GM21360 (cell line): Measurements from ENCODE around the gene CD320.
"Not testable (repeated sequence)": the region's sequence is repeated elsewhere in the genome, so short reads cannot be mapped to it uniquely, and the experiment has no call there.

Experiments
- ATAC-seq: cut with Tn5 transposase; IDR thresholded peaks from one replicate; pipeline ENCODE4 v1.9.1; 2021; ENCODE audit warnings: mild to moderate bottlenecking, moderate library complexity; ENCODE audit not compliant: unreplicated experiment

Gene CD320

DNA sequence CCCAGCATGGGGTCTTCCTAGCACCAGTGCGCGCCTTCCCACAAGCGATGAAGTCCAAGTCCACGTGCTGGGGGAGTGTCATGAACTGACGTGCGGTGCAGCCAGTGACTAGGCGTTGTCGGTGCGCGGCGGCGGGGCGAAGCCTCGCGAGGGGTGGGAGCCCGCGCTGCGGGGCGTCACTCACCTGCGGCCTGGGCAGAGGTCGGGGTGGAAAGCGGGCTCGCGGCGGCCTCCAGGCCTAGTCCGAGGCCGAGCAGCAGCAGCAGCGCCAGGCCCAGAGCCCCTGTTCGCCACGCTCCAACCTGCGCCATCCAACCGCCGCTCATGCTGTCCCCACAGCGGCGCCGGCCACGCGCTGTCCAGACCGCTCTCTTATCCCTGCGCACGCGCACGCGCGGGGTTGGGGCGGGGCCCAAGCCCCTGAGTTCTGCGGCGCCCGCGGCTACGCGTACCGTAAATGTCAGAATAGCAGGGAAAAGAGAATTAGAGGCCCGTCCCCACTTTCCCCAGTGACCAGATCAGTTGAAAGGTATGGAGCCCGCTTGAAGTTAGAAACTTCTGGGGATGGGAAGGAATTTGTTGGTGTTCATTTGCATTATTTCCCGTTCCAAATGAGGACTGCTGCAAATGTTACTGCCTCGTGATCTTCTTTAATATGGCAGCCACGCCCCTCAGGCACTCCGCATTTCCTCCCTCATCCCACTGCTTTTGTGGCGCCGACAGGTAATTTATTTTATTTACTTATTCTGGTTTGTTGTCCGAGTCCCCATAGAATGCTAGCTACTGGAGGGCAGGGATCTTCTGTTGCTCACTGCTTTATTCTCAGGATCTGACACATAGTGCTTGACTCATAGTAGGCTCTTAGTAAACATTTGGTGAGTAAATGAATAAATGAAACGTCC, at the start of gene CD320:
CD320 (minus strand) TSS at position 394 of the 902 bp plus-strand sequence; CDS start at position 326, 68 bp downstream.
- peak; percentile 66 for ATAC-seq

DNA sequence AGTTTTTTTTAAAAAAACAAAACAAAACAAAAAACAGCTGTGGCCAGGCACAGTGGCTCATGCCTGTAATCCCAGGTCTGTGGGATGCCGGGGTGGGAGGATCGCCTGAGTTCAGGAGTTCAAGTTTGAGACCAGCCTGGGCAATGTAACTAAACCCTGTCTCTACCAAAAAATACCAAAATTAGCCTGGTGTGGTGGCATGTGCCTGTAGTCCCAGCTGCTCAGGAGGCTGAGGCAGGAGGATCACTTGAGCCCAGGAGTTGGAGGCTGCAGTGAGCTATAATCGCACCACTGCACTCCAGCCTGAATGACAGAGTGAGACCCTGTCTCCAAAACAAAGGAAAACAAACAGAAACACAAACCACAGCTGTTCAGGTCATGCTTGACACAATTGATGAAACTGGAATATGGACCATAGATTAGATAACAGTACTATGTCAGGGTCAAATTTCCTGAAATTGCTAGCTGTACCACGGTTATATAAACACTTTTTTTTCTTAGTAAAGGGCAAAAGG, 48.9 kb upstream of the CD320 start:
- no peak for ATAC-seq

DNA sequence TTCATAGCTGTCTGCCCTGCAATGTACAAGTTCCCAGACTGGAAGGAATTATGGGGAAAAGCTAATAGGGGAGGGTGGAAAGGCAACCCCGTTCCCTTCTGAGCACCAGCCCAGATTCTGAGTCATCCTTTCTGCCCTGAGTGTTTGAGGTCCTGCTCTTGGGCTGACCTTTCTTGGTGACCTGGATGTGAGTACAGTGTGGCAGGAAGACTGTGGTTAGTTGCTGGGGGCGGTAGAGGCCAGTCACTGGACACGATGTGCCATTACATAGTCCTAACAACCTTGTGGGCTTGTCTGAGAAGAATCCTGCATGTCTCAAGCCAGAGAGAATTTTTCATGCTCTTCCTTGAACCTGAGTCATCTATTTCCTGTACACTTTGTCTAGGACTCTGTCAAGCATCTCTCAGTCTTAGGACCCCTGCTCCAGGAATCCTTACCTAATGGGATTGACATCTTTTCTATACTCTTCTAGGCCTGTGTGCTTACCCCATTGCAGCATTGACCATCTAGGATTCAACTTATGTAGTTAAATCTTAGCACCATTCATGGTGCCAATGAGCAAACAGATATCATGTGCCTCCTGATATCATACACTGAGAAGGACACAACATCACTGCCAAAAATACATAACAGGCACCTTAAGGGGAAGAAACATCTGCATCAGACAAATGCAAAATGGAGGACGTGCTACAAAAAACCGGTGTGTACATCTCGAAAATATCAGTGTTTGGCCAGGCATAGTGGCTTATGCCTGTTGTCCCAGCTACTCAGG, 47.7 kb upstream of the CD320 start:
- ATAC-seq = no peak

DNA sequence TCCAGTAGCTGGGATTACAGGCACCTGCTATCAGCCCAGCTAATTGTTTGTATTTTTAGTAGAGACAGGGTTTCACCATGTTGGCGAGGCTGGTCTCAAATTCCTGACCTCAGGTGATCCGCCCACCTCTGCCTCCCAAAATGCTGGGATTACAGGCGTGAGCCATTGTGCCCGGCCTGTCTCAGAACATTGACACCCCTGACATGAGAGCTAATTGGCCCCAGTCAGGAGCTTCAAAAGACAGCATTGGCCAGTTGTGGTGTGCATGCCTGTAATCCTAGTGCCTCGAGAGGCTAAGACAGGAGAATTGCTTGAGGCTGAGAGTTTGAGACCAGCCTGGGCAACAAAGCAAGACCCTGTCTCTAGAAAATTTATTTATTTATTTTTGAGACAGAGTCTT, 44.7 kb upstream of the CD320 start:
- ATAC-seq = not testable (repeated sequence)

DNA sequence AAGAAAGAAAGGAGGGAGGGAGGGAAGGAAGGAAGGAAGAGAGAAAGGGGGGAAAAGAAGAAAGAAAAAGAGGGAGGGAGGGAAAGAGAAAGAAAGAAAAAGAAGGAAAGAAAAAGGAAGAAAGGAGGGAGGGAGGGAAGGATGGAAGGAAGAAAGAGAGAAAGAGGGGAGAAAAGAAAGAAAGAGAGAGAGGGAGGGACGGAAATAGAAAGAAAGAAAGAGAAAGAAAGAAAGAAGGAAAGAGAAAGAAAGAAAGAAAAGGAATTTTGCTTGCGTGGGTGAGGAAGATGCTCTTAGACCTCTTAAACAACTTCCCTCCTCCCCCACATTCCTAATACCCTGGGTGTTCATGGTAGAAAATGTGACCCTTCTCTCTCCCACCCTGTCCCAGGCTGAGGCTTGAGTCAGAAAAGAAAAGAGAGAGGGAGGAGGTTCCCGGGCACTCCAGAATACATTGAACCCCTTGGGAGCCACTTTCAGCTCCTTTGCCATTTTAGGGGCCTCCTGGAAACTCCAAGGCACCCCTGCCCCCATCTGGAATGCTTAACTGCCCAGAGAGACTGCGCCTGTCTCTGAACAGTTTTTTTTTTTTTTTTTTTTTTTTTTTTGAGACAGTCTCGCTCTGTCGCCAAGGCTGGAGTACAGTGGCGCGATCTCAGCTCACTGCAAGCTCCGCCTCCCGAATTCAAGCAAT, 44.1 kb upstream of the CD320 start:
- ATAC-seq = no peak

DNA sequence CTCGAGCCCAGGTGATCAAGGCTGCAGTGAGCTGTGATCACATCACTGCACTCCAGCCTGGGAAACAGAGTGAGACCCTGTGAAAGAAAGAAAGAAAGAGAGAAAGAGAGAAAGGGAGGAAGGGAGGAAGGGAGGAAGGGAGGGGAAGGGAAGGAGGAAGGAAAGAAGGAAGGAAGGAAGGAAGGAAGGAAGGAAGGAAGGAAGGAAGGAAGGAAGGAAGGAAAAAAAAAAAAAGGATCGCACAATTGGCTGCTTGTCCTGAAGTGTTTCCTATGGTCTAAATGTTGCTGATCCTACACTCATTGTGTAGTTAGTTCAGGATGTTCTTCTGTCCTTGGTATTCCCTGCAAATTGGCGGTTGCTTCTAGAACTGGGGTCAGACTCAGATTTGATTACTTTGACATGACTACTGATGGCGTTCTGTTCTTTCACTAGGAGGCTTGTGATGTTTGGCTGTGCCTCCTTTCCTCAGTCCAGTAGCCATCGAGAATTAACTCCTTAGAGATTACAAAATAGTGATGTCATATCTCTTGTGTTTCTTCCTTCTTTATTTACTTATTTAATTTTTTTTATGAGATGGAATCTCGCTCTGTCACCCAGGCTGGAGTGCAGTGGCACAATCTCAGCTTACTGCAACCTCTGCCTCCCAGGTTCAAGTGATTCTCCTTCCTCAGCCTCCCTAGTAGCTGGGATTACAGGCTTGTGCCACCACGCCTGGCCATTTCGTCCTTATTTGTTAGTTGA, 41.6 kb upstream of the CD320 start:
- not testable (repeated sequence) for ATAC-seq

DNA sequence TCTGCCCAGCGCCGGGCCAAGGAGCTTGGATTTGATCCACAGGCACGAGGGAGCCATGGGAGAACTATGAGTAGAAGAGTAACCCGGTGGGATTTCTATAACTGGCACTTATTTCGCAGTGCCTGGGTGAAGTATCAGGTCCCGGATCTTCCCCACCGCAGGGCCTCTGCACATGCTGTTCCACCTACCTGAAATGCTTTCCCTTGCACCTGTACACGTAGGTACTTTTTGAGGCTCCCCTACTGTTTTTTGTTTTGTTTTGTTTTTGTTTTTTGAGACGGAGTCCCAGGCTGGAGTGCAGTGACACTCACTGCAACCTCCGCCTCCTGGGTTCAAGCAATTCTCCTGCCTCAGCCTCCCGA, 35.3 kb upstream of the CD320 start:
- no peak for ATAC-seq

DNA sequence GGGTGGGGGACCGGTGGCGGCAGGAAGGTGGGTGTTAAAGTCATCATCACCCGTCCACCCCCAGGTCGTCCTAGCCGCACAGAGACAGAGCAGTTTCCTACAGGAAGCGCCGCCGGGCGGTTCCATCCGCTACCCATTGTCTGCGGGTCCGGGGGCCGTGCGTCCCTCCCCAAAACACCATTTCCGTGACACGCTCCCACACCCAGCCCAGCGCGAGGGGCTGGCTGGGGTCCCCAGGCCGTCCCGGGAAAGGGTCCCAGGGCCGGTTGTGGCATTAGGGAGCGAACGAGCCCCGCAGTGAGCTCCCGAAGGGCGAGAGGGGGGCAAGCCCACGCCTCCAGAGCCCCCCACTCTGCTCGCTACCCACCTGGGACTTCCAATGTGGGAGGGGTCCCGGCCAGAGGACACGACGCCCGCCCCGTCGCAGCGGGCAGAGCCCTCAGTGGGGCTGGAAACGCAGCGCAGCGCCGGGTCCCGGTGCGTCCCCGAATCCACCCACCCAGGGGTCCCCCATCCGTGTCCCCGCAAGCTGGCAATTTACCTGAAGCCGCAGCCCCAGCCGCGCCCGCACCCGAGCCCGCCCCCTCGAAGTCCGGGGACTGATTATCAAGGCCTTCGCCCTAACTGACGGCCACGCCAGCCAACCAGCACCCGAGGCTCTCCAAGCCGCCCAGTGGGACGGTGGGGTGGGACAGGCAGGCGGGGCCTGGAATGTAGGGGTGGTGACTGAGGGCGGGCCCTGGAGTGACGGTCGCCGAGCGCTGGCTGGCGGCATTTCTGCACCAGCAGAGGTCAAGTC, 34.7 kb upstream of the CD320 start, which contains the start of gene KANK3:
KANK3 (minus strand) TSS at position 579 of the 799 bp plus-strand sequence. CDS start 5,434 bp downstream, outside the sequence.
- peak; percentile 89 for ATAC-seq

DNA sequence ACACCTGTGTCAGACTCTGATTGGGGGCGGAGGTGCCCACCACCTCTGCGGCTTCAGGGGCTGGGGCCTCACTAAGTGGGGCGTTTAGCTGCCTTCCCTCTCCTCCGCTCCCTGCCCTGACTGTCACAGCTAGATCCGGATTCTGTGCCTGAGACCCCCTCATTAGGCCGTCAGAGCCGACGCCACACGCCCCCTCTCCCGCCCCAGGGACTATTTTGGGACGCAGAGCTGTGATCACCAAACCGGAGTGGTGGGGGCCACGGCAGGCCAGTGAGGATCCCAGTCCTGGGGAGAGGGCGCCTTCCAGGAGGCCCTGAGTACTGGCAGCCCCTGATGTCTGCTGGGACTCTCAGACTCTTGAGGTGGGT, 34.1 kb upstream of the CD320 start:
- ATAC-seq = peak; percentile 9

DNA sequence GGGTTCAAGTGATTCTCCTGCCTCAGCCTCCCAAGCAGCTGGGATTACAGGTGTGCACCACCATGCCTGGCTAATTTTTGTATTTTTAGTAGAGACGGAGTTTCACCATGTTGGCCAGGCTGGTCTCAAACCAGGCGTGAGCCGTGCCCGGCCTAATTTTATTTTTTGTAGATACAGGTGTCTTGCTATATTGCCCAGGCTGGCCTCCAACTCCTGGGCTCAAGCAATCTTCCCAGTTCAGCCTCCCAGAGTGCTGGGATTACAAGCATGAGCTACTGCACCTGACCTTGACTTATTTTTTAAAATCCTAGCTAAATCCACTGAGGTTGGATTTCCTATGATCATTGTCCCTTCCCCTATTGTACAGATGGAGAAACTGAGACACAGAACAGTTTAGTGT, 33.3 kb upstream of the CD320 start:
- ATAC-seq = not testable (repeated sequence)

DNA sequence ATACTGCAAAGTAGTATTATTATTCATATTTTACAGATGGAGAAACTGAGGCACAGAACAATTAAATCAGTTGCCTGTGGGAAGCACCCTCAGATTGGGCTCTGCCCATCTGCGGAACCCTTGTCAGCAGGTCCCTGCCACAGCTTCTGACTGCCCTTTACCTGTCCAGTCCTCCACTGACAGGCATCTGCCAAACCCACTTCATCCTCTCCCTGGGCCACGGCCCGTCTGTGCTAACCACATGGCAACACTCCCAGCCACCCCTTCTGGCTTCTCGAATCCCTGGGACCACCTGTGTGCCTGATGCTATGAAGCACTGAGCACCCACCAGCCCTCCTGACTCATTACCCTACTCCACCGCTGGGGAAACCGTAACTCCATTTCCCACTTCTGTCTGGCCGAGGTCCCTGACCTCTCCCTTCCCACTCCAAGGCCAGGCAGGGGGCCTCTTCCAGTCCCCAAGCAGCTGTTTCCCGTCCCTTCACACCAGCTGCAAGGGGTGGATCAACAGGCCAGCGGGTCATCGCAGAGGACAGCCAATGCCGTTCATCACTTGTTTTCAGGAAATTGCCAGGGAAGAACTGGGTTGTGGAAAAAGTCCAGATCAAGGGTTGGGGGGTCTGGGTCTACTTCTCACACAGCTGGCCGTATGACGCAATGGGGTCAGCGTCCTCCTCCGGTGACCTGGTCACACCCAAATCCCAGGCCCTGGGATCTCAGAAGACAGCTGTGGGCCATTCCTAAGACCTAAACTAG, 32.4 kb upstream of the CD320 start:
- no peak for ATAC-seq

DNA sequence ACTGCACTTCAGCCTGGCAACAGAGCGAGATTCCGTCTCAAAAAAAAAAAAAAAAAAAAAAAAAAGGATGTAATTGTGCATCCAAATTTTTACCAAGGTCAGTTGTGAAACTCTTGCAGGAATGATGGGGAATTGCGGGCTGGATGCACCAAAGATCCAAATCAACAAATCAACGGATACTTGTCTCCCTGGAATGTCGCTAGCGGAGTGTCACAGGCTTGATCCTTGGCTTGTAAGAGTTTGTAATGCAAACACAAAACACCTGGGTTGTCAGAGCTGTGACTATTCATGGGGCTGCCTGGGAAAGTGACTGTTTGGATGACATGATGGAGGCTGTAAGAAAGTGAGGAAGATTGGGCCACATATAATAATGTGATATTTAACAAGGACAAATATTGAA, 30.7 kb upstream of the CD320 start:
- ATAC-seq = no peak

DNA sequence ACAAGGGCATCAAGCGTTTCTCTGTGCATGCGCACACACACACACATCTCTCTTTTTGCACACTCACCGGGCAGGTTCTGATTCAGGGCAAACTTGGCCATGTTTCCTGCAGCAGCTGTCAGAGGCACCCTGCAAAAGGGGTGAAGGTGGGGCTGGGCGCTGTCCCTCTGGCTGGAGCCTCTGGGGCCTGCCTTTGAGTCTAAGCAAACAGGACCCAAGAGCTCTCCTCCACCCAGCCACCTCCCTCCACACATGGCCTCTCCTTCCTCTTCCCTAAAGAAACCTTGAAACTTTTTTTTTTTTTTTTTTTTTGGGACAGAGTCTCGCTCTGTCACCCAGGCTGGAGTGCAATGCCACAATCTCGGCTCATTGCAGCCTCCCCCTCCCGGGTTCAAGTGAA, 29.6 kb upstream of the CD320 start:
- no peak for ATAC-seq

DNA sequence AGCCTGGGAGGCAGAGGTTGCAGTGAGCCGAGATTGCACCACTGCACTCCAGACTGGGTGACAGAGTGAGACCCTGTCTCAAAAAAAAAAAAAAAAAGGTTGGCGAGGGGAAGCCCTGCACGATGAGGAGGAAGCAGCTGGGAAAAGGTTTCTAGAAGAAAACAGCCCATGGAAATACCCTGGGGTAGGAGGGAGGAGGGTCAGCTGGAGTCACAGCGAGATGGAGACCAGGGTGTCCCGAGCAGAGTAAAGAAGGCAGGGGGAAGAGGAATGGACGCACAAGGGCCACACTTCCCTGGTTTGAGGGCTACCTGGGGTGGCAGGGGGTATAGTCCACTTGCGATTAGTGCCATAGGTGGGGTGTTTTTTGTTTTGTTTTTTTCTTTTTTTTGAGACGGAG, 28.5 kb upstream of the CD320 start:
- ATAC-seq = no peak

DNA sequence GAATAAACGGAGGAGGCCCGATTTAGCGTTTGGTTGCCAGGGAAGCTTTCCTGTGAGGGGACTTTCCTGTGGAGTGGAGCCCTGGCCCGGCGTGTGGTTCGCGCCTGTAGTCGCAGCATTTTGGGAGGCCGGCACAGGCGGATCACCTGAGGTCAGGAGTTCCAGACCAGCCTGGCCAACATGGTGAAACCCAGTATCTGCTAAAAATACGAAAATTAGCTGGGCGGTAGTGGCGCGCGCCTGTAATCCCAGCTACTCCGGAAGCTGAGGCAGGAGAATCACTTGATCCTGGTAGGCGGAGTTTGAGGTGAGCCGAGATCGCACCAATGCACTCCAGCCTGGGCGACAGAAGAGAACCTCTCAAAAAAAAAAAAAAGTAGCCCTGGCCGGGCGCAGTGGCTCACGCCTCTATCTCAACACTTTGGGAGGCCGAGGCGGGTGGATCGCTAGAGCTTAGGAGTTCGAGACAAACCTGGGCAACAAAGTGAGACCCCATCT, 28.0 kb upstream of the CD320 start:
- no peak for ATAC-seq

DNA sequence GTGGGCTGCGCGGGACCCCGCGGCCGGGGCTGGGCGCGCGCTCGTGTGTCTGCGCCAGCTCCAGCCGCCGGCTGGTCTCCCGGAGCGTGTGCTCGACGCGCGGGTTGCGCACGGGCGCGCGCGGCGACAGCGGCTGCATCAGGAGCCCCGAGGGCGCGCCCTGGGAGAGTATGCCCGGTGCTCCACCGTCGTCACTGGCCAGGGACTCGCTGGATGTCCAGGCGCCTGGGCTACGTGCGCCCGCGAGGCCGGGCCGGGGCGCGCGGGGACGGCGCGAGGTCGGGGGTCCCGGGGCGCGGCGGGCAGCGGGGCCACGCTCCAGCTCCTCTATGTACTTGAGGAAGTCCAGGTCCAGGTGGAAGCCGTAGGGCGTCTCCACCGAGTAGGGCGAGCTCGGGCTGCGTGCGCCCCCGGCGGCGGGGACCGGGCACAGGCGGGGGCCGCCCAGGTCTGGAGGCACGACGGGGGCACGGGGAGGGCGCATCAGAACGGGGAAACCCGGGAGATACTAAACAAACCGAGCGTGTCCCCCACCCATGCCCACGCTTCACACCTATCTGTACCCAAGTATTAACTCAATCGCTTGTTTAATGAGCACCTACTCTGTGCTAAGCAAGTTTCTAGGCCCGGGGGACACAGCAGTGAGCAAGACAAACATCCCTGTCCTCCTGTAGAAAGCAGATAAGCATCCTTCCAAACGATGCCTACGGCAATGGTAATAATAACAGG, 27.3 kb upstream of the CD320 start:
- peak; percentile 52 for ATAC-seq

DNA sequence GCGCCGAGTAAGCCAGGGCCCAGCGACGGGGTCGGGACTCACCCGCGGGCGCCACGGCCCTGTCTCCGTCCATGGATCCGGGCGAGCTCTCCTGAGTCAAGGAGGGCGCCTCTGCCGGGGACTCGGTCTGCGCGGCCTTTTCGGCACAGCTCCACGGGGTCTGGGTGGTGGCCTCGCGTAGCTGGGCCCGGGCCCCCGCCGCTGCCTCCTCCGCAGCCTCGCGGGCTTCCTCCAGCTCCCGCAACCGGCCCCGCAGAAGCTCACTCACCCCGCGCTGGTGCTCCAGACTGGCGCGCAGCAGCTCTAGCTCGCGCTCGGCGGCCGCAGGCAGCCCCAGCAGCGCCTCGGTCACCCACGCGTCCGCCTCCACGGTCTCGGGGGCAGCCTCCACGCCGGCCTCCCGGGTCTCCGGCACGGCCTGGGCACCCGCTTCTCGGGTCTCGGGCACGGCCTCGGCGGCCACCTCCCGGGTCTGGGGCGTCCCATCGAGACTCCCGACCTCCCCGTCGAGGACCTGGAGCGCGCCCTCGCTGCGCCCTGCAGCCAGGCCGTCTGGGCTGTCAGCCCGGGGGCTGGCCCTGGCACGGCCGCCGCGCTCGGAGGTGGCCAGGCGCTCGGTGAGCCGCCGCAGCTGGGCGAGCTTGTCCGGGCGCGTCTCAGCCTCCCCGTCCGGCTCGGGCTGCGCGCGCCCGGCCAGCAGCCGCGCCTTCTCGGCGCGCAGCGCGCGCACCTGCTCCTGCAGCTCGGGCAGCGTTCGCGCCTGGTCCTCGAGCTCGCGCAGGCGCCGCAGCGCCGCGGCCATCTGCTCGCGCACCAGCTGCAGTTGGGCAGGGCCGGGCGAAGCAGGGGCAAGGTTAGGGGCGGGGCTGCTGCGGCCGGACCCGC, 26.5 kb upstream of the CD320 start:
- ATAC-seq = peak; percentile 38
